Ishikawa (cell line): ENCODE data around the gene TNFSF12.

Experiments used
- CEBPB ChIP-seq: IDR thresholded peaks from 2 replicates; pipeline ENCODE4 v1.6.1; 2012
- CREB1 ChIP-seq: IDR thresholded peaks from 2 replicates; pipeline ENCODE4 v1.6.1; 2012; ENCODE audit warnings: low read depth
- EGR1 ChIP-seq: IDR thresholded peaks from 2 replicates; pipeline ENCODE4 v1.6.1; 2012
- EP300 ChIP-seq: IDR thresholded peaks from 2 replicates; pipeline ENCODE4 v1.6.1; 2012; ENCODE audit warnings: borderline replicate concordance
- FOXM1 ChIP-seq: IDR thresholded peaks from 2 replicates; pipeline ENCODE4 v1.6.1; 2012; ENCODE audit warnings: low read depth, borderline replicate concordance
- NFIC ChIP-seq: IDR thresholded peaks from 2 replicates; pipeline ENCODE4 v1.6.1; 2012
- RAD21 ChIP-seq: IDR thresholded peaks from 2 replicates; pipeline ENCODE4 v1.6.1; 2012; ENCODE audit warnings: low read depth
- TAF1 ChIP-seq: IDR thresholded peaks from 2 replicates; pipeline ENCODE4 v1.6.1; 2012; ENCODE audit warnings: low read depth, mild to moderate bottlenecking
- TCF12 ChIP-seq: IDR thresholded peaks from 2 replicates; pipeline ENCODE4 v1.6.1; 2012; ENCODE audit warnings: low read depth
- TEAD4 ChIP-seq: IDR thresholded peaks from 2 replicates; pipeline ENCODE4 v1.6.1; 2012
- YY1 ChIP-seq: IDR thresholded peaks from 2 replicates; pipeline ENCODE4 v1.6.1; 2012; ENCODE audit warnings: low read depth
- ZBTB7A ChIP-seq: IDR thresholded peaks from 2 replicates; pipeline ENCODE4 v1.6.1; 2012; ENCODE audit warnings: low read depth
- TF ChIP-seq, protein P1 (sequence below): IDR thresholded peaks from 2 replicates; pipeline ENCODE4 v1.6.1; 2012; ENCODE audit warnings: low read depth, mild to moderate bottlenecking
- TF ChIP-seq, protein P2 (sequence below): IDR thresholded peaks from 2 replicates; pipeline ENCODE4 v1.6.1; 2012
- TF ChIP-seq, protein P3 (sequence below): IDR thresholded peaks from 2 replicates; pipeline ENCODE4 v1.6.1; 2012

TNFSF12 gene

DNA sequence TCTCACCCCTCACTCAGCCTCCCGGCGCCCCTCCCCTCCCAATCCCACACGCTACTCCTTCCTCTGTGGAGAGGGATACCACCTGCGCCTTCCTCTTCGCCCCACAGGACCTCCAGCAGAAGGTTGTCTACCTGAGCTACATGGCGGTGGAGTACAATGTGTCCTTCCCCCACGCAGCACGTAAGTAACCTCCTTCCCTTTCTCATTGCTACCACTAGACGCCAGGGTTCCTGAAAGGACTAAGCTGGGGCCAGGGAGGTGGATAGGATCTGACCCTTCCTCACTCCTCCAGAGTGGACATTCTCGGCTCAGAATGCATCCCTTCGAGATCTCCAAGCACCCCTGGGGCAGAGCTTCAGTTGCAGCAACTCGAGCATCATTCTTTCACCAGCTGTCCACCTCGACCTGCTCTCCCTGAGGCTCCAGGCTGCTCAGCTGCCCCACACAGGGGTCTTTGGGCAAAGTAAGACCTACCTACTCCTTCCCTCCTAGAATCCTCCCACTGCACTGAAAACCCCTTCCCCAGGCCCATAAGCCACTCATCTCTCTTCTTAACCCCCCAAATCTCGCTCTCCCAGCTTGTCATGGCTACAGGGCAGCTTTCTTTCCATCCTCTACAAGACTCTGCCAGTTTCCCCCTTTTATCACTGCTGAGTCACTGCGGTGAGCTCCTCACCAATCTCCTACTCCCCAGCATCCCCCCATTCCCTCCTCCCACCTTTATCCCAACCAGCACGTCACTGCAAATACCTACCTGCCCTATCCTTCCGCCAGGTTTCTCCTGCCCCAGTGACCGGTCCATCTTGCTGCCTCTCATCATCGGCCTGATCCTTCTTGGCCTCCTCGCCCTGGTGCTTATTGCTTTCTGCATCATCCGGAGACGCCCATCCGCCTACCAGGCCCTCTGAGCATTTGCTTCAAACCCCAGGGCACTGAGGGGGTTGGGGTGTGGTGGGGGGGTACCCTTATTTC, 32.0 kb downstream of the TNFSF12 start:
- TF ChIP-seq CREB1, result no peak
- TF ChIP-seq ZBTB7A, result no peak
- TF ChIP-seq NFIC, result no peak

DNA sequence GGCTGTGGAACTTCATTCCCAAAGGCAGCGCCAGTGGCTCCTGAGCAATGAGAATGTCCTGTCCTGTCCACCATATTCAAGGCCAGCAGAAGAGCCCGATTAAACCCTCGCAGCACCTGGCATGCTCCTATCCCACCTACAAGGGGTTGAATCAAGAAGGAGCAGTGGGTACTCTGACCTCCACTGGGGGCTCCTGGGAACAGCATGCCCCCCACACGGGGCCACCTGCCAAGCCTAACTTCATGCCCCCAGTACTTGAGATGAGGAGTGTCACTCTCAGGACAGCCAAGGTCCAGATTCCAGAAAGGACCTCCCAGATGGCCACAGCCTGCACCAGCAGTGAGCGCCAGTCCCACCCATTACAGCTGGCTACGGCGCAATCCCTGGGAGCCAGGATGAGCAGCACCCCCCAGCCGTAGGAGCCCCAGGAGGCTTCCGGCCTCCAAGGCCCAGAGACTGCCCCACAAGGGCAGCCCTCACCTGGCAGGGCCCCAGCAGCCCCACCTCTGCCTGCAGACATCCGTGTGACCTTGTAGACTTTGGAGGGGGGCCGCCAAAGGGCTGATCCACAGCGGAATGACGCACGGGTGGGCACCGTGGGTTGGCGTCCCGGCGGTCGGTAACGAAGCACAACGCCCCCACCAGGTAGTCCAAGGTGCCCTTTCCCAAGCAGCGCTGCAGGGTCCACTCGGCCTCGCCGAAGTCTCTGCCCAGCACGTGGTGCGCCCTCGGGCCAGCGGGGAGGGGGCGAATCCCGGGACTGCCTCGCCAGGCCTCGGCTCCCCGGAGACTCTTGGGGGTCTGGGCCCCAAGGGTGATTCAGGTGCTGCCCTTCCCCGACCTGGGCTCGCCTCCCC, 33.8 kb downstream of the TNFSF12 start:
- TF ChIP-seq TAF1 (no peak), CREB1 (no peak), TEAD4 (no peak), EP300 (no peak), RAD21 (no peak), FOXM1 (no peak), NFIC (no peak), ZBTB7A (no peak), CEBPB (no peak), YY1 (no peak), EGR1 (no peak), TCF12 (no peak)
- TF ChIP-seq, protein P1, sequence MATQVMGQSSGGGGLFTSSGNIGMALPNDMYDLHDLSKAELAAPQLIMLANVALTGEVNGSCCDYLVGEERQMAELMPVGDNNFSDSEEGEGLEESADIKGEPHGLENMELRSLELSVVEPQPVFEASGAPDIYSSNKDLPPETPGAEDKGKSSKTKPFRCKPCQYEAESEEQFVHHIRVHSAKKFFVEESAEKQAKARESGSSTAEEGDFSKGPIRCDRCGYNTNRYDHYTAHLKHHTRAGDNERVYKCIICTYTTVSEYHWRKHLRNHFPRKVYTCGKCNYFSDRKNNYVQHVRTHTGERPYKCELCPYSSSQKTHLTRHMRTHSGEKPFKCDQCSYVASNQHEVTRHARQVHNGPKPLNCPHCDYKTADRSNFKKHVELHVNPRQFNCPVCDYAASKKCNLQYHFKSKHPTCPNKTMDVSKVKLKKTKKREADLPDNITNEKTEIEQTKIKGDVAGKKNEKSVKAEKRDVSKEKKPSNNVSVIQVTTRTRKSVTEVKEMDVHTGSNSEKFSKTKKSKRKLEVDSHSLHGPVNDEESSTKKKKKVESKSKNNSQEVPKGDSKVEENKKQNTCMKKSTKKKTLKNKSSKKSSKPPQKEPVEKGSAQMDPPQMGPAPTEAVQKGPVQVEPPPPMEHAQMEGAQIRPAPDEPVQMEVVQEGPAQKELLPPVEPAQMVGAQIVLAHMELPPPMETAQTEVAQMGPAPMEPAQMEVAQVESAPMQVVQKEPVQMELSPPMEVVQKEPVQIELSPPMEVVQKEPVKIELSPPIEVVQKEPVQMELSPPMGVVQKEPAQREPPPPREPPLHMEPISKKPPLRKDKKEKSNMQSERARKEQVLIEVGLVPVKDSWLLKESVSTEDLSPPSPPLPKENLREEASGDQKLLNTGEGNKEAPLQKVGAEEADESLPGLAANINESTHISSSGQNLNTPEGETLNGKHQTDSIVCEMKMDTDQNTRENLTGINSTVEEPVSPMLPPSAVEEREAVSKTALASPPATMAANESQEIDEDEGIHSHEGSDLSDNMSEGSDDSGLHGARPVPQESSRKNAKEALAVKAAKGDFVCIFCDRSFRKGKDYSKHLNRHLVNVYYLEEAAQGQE, result no peak
- TF ChIP-seq, protein P2, sequence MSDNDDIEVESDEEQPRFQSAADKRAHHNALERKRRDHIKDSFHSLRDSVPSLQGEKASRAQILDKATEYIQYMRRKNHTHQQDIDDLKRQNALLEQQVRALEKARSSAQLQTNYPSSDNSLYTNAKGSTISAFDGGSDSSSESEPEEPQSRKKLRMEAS, result no peak
- TF ChIP-seq, protein P3, sequence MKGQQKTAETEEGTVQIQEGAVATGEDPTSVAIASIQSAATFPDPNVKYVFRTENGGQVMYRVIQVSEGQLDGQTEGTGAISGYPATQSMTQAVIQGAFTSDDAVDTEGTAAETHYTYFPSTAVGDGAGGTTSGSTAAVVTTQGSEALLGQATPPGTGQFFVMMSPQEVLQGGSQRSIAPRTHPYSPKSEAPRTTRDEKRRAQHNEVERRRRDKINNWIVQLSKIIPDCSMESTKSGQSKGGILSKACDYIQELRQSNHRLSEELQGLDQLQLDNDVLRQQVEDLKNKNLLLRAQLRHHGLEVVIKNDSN, result no peak

DNA sequence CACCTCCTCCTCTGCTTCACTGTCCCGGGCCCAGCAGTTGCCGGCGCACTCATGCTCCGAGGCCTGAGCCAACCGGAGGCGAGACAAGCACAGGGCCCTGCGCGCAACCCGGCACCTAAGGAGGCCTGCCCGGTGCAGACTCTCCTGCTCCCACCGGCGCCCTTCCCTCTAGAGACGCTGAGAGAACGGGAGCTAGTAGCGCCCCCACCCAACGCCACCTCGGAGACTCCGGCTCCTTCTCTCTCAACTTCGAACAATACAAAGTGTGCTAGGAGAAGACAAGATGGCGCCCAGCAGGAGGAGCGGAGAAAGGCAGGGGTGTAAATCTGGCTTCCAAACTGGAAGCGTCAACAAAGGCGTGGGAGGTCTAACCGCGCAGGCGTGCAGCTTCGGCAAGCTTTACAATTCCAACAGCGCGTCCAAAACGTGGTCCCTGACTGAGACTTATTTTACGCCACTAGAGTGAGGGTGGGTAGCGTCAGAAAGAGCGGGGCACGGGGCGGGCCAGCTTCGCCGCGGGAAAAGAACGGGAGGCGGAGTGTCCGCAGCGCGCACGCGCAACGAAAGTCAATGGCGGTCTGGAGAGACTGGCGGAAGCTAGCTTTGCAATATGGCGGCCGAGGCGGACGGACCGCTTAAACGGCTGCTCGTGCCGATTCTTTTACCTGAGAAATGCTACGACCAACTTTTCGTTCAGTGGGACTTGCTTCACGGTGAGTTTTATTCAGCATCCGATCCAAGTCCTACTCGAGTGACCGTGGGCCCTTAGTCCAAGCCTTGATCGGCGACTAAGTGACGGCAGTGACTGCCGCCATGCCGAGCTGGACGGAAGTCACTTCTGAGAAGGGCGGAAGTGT, 34.6 kb downstream of the TNFSF12 start, which contains the start of gene MPDU1:
Gene MPDU1 (plus strand): TSS at position 600 of the 857 bp plus-strand sequence. CDS start 11 bp downstream, at position 611.
- TF ChIP-seq, protein P1, result no peak
- peak; percentile 96 for TF ChIP-seq YY1
- TF ChIP-seq TCF12, result no peak; the same call in none of the 2 replicates
- TF ChIP-seq, protein P3, result 0 out of 2 replicates have a peak, but pooled peaks have one; percentile 3
- TF ChIP-seq, protein P2, result peak; percentile 99
- no peak for TF ChIP-seq ZBTB7A
- TF ChIP-seq CEBPB, result no peak
- TF ChIP-seq EGR1, result peak; percentile 70
- TF ChIP-seq TAF1, result peak; percentile 95
- no peak; the same call in 1 of the 2 replicates for TF ChIP-seq TEAD4

DNA sequence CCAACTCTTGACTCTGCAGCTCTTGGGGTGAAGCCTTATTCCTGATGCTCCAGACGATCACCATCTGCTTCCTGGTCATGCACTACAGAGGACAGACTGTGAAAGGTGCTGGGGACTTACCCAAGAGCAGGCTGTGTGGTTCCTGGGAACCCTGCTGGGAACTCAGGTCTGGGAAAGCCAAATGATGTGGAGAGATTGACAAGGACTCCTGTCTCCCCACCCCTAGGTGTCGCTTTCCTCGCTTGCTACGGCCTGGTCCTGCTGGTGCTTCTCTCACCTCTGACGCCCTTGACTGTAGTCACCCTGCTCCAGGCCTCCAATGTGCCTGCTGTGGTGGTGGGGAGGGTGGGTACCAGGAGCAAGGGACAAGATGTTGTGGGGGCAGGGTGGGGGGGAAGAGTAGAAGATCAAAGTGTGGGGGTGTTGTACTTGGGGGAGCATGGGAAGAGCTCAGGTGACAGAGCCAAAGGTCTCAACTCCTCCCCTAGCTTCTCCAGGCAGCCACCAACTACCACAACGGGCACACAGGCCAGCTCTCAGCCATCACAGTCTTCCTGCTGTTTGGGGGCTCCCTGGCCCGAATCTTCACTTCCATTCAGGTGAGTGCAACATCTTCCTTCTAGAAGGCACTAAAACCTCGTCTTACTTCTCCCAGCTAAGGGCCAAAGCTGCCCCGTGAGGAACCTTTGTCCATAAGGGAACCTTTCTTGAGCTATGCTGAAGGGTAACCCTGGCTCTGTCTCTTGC, 38.0 kb downstream of the TNFSF12 start:
- TF ChIP-seq CEBPB (no peak), RAD21 (peak; percentile 25; the same call in 1 of the 2 replicates)
- TF ChIP-seq, protein P3, result no peak
